ENCODE results near the gene HSF2BP.
"Not testable (repeated sequence)": the region's sequence is repeated elsewhere in the genome, so short reads cannot be mapped to it uniquely, and the experiment has no call there.

HSF2BP gene

DNA sequence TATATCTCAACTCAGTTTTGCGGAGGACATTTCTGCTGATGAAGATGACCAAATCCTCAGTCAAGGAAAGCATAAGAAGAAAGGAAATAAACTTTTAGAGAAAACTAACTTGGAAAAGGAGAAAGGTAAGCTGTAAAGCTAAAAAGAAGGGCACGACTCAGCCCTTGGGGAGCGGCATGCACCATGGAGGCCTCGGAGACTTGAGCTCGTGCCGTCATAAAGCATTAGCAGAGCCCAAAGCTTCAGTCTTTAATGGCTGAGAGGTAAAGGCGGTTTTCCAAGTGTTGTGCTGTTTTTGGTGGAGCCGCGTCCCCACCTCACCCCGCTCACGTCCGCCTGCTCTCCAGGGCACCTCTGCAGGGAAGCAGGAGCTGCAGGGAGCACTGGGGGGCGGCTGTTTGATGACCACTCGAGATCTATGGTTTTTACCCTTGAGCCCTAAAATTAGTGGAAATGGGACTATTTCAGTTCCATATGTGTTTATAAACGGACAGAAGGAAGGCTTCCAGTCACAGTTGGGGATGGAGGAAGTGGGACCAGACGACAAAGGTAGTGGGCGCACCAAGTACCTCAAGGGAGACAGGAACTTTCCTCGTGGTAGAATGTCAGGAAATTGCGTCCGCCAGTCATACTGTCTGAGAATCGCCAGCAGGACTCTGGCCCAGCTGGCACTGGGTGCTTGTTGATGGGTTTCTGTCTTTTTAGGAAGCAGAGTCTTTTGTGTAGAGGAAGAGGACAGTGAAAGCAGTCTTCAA lies 27.7 kb upstream of the HSF2BP start:
- Histone ChIP-seq H3K9me3 (ENCODE audit: control insufficient read depth, low read length) (no peaks in the 10 kb centered on the region), H3K4me3 (ENCODE audit: low read length) (no peak overlapping the region), H3K27me3 (replicated peaks; ENCODE audit: control insufficient read depth, insufficient read depth, low read length) (no peaks in the 10 kb centered on the region), H3K9ac (ENCODE audit: low read length) (no peak overlapping the region), H3K36me3 (ENCODE audit: control insufficient read depth, insufficient read depth, low read length, severe bottlenecking) (peaks cover 91% of the 10 kb centered on the region), H3K4me1 (ENCODE audit: control insufficient read depth, insufficient read depth, low read length) (peaks cover 4% of the 10 kb centered on the region)
- DNase-seq (ENCODE audit: low read depth), result no peak

DNA sequence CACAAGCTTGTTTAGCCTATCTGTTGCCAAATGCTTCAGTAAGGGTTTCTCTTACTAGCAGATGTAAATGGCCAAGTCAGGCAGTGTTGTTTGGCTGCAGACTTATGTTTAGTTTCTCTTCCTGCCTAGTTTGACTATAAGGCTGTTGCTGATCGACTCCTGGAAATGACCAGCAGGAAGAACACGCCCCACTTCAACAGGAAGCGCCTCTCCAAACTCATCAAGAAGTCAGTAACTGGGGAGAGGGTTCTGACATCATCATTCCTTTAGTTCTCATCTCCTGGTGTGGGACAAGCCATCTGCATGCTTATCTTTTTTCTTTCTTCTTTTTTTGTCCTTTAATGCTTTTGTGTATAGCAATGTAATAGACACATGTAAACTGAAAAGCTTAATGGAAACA lies 25.1 kb upstream of the HSF2BP start:
- Histone ChIP-seq H3K9ac (ENCODE audit: low read length) (no peak overlapping the region), H3K4me1 (ENCODE audit: control insufficient read depth, insufficient read depth, low read length) (peaks cover 4% of the 10 kb centered on the region), H3K27me3 (replicated peaks; ENCODE audit: control insufficient read depth, insufficient read depth, low read length) (no peaks in the 10 kb centered on the region), H3K36me3 (ENCODE audit: control insufficient read depth, insufficient read depth, low read length, severe bottlenecking) (peaks cover 77% of the 10 kb centered on the region), H3K4me3 (ENCODE audit: low read length) (no peak overlapping the region), H3K9me3 (ENCODE audit: control insufficient read depth, low read length) (no peaks in the 10 kb centered on the region)
- no peak for DNase-seq (ENCODE audit: low read depth)

DNA sequence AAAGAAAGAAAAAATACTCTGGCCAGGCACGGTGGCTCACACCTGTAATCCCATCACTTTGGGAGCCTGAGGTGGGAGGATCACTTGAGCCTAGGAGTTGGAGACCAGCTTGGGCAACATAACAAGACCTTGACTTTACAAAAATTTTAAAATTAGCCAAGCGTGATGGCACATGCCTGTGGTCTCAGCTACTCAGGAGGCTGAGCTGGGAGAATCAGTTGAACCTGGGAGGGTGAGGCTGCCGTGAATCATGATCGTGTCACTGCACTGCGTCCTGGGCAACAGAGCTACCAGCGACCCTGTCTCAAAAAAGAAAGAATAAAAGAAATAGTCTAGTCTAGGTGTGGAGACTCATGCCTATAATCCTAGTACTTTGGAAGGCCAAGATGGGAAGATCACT lies 22.4 kb upstream of the HSF2BP start:
- Histone ChIP-seq H3K9ac (ENCODE audit: low read length) (no peak overlapping the region), H3K4me1 (ENCODE audit: control insufficient read depth, insufficient read depth, low read length) (peaks cover 4% of the 10 kb centered on the region), H3K4me3 (ENCODE audit: low read length) (no peak overlapping the region), H3K9me3 (ENCODE audit: control insufficient read depth, low read length) (no peaks in the 10 kb centered on the region), H3K27me3 (replicated peaks; ENCODE audit: control insufficient read depth, insufficient read depth, low read length) (no peaks in the 10 kb centered on the region), H3K36me3 (ENCODE audit: control insufficient read depth, insufficient read depth, low read length, severe bottlenecking) (peaks cover 73% of the 10 kb centered on the region)
- DNase-seq (ENCODE audit: low read depth), result no peak

DNA sequence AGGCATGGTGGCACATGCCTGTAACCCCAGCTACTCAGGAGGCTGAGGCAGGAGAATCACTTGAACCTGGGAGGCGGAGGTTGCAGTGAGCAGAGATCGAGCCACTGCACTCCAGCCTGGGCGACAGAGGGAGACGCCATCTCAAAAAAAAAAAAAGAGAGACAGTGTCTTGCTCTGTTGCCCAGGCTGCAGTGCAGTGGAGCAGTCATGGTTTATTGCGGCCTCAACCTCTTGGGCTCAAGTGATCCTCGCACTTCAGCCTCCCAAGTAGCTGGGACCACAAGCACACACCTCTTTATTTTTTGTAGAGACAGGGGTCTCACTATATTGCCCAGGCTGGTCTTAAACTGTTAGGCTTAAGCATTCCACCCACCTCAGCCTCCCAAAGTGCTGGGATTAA lies 21.1 kb upstream of the HSF2BP start:
- not testable (repeated sequence) for H3K9ac ChIP-seq (ENCODE audit: low read length); DNase-seq (ENCODE audit: low read depth); H3K9me3 ChIP-seq (ENCODE audit: control insufficient read depth, low read length); H3K27me3 ChIP-seq (replicated peaks; ENCODE audit: control insufficient read depth, insufficient read depth, low read length); H3K4me1 ChIP-seq (ENCODE audit: control insufficient read depth, insufficient read depth, low read length); H3K4me3 ChIP-seq (ENCODE audit: low read length)
- peaks cover 73% of the 10 kb centered on the region for H3K36me3 ChIP-seq (ENCODE audit: control insufficient read depth, insufficient read depth, low read length, severe bottlenecking)

DNA sequence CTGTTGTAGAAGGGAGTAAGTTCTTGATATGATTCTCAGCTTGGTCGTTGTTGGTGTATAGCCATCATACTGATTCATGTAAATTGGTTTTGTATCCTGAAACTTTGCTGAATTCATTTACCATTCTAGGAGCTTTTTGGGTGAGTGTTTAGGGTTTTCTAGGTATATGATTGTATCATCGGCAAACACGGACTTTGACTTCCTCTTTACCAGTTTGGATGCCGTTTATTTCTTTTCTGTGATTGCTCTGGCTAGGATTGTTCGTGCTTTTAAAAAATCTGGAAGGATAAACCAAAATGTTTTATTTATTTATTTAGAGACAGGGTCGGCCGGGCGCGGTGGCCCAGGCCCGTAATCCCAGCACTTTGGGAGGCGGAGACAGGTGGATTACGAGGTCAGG lies 20.7 kb upstream of the HSF2BP start:
- Histone ChIP-seq H3K27me3 (replicated peaks; ENCODE audit: control insufficient read depth, insufficient read depth, low read length) (no peaks in the 10 kb centered on the region), H3K4me3 (ENCODE audit: low read length) (no peak overlapping the region), H3K36me3 (ENCODE audit: control insufficient read depth, insufficient read depth, low read length, severe bottlenecking) (peaks cover 73% of the 10 kb centered on the region), H3K9ac (ENCODE audit: low read length) (no peak overlapping the region), H3K4me1 (ENCODE audit: control insufficient read depth, insufficient read depth, low read length) (no peaks in the 10 kb centered on the region), H3K9me3 (ENCODE audit: control insufficient read depth, low read length) (no peaks in the 10 kb centered on the region)
- no peak for DNase-seq (ENCODE audit: low read depth)

DNA sequence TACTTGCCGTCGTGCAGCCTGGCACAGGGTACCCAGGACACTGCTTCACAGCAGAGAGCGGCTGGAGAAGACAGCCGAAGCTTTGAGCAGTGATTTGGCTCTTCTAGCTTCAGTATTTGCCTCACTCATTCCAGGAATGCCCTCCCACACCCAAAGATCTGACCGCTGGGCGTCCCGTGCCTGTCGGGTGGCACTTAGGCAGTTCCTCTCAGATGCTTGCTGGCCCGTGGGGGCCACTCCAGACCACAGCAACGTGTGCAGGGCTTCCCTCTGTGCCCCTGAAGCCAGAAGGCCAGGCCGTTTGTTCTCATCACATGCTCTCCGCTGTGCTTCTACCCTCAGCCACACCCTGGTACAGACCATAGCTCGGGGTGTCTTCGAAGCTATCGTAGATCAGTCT lies 17.1 kb upstream of the HSF2BP start:
- no peak for DNase-seq (ENCODE audit: low read depth)
- Histone ChIP-seq H3K4me3 (ENCODE audit: low read length) (no peak overlapping the region), H3K9ac (ENCODE audit: low read length) (no peak overlapping the region), H3K27me3 (replicated peaks; ENCODE audit: control insufficient read depth, insufficient read depth, low read length) (no peaks in the 10 kb centered on the region), H3K9me3 (ENCODE audit: control insufficient read depth, low read length) (no peaks in the 10 kb centered on the region), H3K4me1 (ENCODE audit: control insufficient read depth, insufficient read depth, low read length) (no peaks in the 10 kb centered on the region), H3K36me3 (ENCODE audit: control insufficient read depth, insufficient read depth, low read length, severe bottlenecking) (peaks cover 73% of the 10 kb centered on the region)

DNA sequence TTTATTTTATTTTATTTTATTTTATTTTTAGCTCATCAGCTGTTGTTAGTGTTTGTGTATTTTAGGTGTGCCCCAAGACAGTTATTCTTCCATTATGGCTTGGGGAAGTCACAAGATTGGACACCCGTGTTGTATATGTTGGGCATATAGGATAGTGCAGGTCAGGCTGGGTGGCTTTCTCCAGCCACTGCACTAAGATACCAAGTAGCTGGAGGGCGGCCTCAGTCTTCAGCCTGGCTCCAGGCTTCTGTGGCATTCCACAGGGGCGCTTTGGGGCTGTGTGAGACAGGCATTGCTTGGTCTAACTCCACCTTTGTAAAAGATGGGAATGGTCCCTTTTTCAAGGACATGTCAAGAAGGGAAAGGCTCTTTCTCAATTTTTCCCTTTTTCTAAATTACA lies 16.6 kb upstream of the HSF2BP start:
- Histone ChIP-seq H3K4me3 (ENCODE audit: low read length) (no peak overlapping the region), H3K9me3 (ENCODE audit: control insufficient read depth, low read length) (no peaks in the 10 kb centered on the region), H3K9ac (ENCODE audit: low read length) (no peak overlapping the region), H3K27me3 (replicated peaks; ENCODE audit: control insufficient read depth, insufficient read depth, low read length) (no peaks in the 10 kb centered on the region), H3K4me1 (ENCODE audit: control insufficient read depth, insufficient read depth, low read length) (no peaks in the 10 kb centered on the region), H3K36me3 (ENCODE audit: control insufficient read depth, insufficient read depth, low read length, severe bottlenecking) (peaks cover 77% of the 10 kb centered on the region)
- DNase-seq (ENCODE audit: low read depth), result no peak

DNA sequence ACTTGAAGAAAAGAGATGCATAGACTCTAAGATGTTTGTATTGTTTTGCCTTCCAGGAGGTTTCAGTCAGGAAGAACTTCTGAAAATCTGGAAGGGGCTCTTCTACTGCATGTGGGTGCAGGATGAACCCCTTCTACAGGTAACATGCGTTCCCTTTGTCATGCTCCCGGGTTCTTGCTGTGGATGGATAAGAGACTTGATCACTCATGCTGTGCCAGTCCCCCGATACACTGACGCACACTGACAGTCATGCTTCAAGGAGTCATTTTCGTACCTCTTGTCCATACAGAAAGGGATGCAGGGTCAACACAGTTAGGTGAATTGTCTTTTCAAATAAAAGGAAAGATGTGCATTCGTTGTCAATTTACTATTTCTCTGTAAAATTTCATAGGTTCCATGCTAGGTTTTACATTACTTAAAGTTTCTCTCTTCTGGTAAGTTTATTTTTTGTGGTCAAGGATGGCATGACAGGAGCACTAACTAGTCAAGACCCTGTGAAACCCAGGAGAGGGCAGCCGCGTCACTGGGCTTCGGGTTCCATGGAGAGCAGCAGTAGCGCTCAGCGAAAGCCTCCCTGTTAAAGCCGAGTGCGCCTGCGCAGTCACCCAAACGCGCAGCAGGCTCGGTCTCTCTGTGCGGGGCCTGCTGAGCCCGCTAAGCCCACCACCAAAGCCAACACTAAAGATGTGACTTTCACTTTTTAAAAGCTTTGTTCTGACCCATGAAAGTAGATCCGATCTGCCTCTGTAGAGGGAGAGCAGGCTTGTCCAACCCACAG lies 10.7 kb upstream of the HSF2BP start:
- Histone ChIP-seq H3K27me3 (replicated peaks; ENCODE audit: control insufficient read depth, insufficient read depth, low read length) (no peaks in the 10 kb centered on the region), H3K36me3 (ENCODE audit: control insufficient read depth, insufficient read depth, low read length, severe bottlenecking) (peaks cover 60% of the 10 kb centered on the region), H3K4me3 (ENCODE audit: low read length) (no peak overlapping the region), H3K9ac (ENCODE audit: low read length) (no peak overlapping the region), H3K9me3 (ENCODE audit: control insufficient read depth, low read length) (no peaks in the 10 kb centered on the region), H3K4me1 (ENCODE audit: control insufficient read depth, insufficient read depth, low read length) (peaks cover 9% of the 10 kb centered on the region)
- DNase-seq (ENCODE audit: low read depth), result no peak

DNA sequence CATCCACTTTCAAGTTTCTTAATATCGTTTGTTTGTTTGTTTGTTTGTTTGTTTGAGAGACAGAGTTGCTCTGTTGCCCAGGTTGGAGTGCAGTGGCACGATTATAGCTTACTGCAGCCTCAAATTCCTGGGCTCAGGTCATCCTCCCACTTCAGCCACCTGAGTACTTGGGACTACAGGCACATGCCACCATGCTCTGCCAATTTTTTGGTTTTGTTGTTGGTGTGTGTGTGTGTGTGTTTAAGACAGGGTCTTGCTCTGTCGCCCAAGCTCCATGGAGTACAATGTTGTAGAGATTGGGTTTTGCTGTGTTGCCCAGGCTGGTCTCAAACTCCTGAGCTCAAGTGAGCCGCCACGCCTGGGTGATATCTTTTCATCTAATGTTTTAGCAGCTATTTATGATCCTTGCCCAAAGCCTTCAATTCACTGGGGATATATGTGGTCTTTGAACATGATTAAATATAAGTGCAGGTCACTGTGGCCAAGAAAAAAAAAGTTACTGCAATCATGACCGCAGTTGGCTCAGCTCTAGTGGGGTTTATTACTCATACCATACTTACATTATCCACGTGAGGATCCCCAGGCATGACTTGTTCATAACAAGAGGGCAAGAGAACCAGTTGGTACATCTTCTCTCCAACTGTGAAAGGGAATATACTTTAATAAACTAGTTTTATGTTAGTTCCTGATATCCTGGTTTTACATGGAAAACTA lies 8.1 kb upstream of the HSF2BP start:
- DNase-seq (ENCODE audit: low read depth), result no peak
- Histone ChIP-seq H3K36me3 (ENCODE audit: control insufficient read depth, insufficient read depth, low read length, severe bottlenecking) (peaks cover 58% of the 10 kb centered on the region), H3K9me3 (ENCODE audit: control insufficient read depth, low read length) (no peaks in the 10 kb centered on the region), H3K4me3 (ENCODE audit: low read length) (no peak overlapping the region), H3K4me1 (ENCODE audit: control insufficient read depth, insufficient read depth, low read length) (peaks cover 9% of the 10 kb centered on the region), H3K9ac (ENCODE audit: low read length) (no peak overlapping the region), H3K27me3 (replicated peaks; ENCODE audit: control insufficient read depth, insufficient read depth, low read length) (no peaks in the 10 kb centered on the region)

DNA sequence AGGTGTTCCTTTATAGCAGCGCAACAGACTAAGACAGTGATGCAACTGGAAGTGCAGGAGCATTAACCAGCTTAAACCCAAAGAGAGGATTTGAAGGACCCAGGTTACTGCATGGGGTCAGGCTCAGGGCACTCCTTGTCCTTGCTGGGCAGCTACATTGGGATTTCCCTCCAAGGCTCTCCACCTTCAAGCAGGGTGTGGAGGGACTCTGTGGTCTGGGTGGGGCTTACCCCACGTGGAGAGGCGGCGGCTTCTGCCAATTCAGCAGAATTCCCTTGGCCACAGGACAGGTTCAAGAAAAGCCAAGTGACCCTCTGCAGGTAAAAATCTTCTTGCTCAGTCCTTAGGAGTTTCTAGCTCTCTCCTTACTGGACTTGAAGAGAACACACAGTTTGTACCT lies 6.6 kb upstream of the HSF2BP start:
- H3K9me3 ChIP-seq (ENCODE audit: control insufficient read depth, low read length), result no peaks in the 10 kb centered on the region
- H3K27me3 ChIP-seq (replicated peaks; ENCODE audit: control insufficient read depth, insufficient read depth, low read length), result no peaks in the 10 kb centered on the region
- H3K4me1 ChIP-seq (ENCODE audit: control insufficient read depth, insufficient read depth, low read length), result peaks cover 17% of the 10 kb centered on the region
- H3K4me3 ChIP-seq (ENCODE audit: low read length), result no peak overlapping the region
- H3K9ac ChIP-seq (ENCODE audit: low read length), result no peak overlapping the region
- no peak for DNase-seq (ENCODE audit: low read depth)
- H3K36me3 ChIP-seq (ENCODE audit: control insufficient read depth, insufficient read depth, low read length, severe bottlenecking), result peaks cover 46% of the 10 kb centered on the region

DNA sequence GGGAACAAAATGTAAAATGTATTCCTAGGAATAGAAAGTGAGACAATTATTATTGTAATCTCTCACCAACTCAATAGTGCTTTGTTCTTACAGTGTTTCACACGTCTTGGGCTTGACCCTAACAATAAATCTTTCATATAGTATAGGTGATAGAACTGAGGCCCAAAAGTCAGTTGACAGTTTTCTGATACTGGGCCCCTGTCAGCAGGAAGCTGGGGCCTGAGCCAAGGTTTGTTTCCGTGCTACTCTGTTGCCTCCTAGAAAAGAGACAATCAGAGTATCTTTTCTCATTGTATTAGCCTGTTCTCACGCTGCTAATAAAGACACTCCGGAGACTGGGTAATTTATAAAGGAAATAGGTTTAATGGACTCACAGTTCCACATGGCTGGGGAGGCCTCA lies 5.1 kb upstream of the HSF2BP start:
- Histone ChIP-seq H3K27me3 (replicated peaks; ENCODE audit: control insufficient read depth, insufficient read depth, low read length) (no peaks in the 10 kb centered on the region), H3K9ac (ENCODE audit: low read length) (no peak overlapping the region), H3K36me3 (ENCODE audit: control insufficient read depth, insufficient read depth, low read length, severe bottlenecking) (peaks cover 34% of the 10 kb centered on the region), H3K9me3 (ENCODE audit: control insufficient read depth, low read length) (no peaks in the 10 kb centered on the region), H3K4me1 (ENCODE audit: control insufficient read depth, insufficient read depth, low read length) (peaks cover 22% of the 10 kb centered on the region), H3K4me3 (ENCODE audit: low read length) (no peak overlapping the region)
- DNase-seq (ENCODE audit: low read depth), result no peak

All from adipocyte (in vitro differentiated cells).